Smooth muscle cell (in vitro differentiated cells): Measurements from ENCODE around the gene IPO5. TPM values are rescaled to one million over a fixed set of nuclear protein-coding genes. Genes with fewer than 3 reads are reported as not detected.
A peak's percentile ranks its signal among the peaks of the same experiment; 100 is the strongest.

Source experiments
- DNase-seq: peaks from one replicate; lab custom pipeline; 2025; ENCODE audit not compliant: unreplicated experiment; lab: John Stamatoyannopoulos, UW
- H2AFZ ChIP-seq: fragments of 200-600 bp; sonication (generic); 2 replicates; pipeline ENCODE4 v1.6.0; 2016; ENCODE audit warnings: antibody characterized with exemption, low read depth, mild to moderate bottlenecking
- H3F3A ChIP-seq: fragments of 200-600 bp; sonication (generic); 2 replicates; pipeline ENCODE4 v1.6.0; 2017; ENCODE audit warnings: antibody characterized with exemption, low read depth
- H3K27ac ChIP-seq: fragments of 200-600 bp; sonication (generic); 2 replicates; pipeline ENCODE4 v1.5.1; 2016; ENCODE audit warnings: low read depth, mild to moderate bottlenecking
- H3K27me3 ChIP-seq: fragments of 200-600 bp; sonication (generic); 2 replicates; pipeline ENCODE4 v1.6.1; 2016; ENCODE audit warnings: low read depth, mild to moderate bottlenecking
- H3K36me3 ChIP-seq: fragments of 200-600 bp; sonication (generic); 2 replicates; pipeline ENCODE4 v1.5.1; 2016; ENCODE audit warnings: low read depth
- H3K4me1 ChIP-seq: fragments of 200-600 bp; sonication (generic); 2 replicates; pipeline ENCODE4 v1.5.1; 2016; ENCODE audit warnings: low read depth
- H3K4me2 ChIP-seq: fragments of 200-600 bp; sonication (generic); 2 replicates; pipeline ENCODE4 v1.6.0; 2016; ENCODE audit warnings: mild to moderate bottlenecking
- H3K4me3 ChIP-seq: fragments of 200-600 bp; sonication (generic); 2 replicates; pipeline ENCODE4 v1.5.1; 2016; ENCODE audit warnings: mild to moderate bottlenecking
- H3K79me2 ChIP-seq: fragments of 200-600 bp; sonication (generic); 2 replicates; pipeline ENCODE4 v1.6.0; 2016; ENCODE audit warnings: low read depth, mild to moderate bottlenecking
- H3K9ac ChIP-seq: fragments of 200-600 bp; sonication (generic); 2 replicates; pipeline ENCODE4 v1.6.0; 2016; ENCODE audit warnings: low read depth
- H3K9me3 ChIP-seq: fragments of 200-600 bp; sonication (generic); replicated peaks from 2 replicates; pipeline ENCODE4 v1.5.1; 2016; ENCODE audit warnings: low read depth
- H4K20me1 ChIP-seq: fragments of 200-600 bp; sonication (generic); 2 replicates; pipeline ENCODE4 v1.6.0; 2016; ENCODE audit warnings: low read depth
- WGBS: methylation state at CpG from one replicate; pipeline ENCODE4 v1.1.7; 2016; ENCODE audit warnings: low lambda C conversion rate; 5-methylcytosine and 5-hydroxymethylcytosine counted together
- polyA plus RNA-seq: library from polyadenylated mRNA; unstranded; fragments of >200 nt; fragmentation: Nextera tagmentation; extraction: Ambion mirVana; gene quantifications from 2 replicates; pipeline ENCODE4 v1.2.1, GENCODE V29; 2016
- total RNA-seq: library from RNA; depleted of rRNA; stranded (reverse); fragments of >200 nt; gene quantifications from 2 replicates; pipeline ENCODE4 v1.2.3, GENCODE V29; 2014
- TF ChIP-seq, protein P1 (sequence below): fragments of 200-600 bp; sonication (generic); IDR thresholded peaks from 2 replicates; pipeline ENCODE4 v1.5.1; 2017; ENCODE audit warnings: borderline replicate concordance, mild to moderate bottlenecking, antibody characterized with exemption; ENCODE audit not compliant: insufficient read depth, poor library complexity, severe bottlenecking

The IPO5 gene
- total and polyA plus RNA-seq, 2 experiments from 2014 or later = 42.9 to 78.6 TPM

DNA sequence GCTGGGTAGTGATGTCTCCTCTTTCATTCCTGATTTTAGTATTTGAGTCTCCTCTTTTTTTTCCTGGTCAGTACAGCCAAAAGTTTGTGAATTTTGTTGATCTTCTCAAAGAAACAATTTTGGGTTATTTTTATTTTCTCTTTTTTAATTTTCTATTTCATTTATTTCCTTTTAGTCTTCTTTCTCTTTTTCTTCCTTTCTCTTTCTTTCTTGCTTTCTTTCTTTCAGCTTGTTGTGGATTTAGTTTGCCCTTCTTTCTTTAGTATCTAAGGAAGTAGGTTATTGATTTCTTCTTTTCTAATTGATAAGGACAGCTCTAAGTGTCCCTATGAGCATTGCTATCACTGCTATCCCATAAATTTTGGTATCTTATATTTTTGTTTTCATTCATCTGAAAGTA, 13.8 kb downstream of the IPO5 start:
- Histone ChIP-seq H3K36me3 (no peaks in the 10 kb centered on the region), H3K4me1 (no peaks in the 10 kb centered on the region), H3K27me3 (no peaks in the 10 kb centered on the region), H3K9ac (no peak overlapping the region), H3K27ac (no peak overlapping the region), H3K4me3 (no peak overlapping the region), H3K79me2 (no peaks in the 10 kb centered on the region), H2AFZ (no peak overlapping the region), H3K4me2 (no peak overlapping the region), H4K20me1 (no peaks in the 10 kb centered on the region), H3F3A (no peaks in the 10 kb centered on the region), H3K9me3 (no peaks in the 10 kb centered on the region)
- TF ChIP-seq, protein P1, sequence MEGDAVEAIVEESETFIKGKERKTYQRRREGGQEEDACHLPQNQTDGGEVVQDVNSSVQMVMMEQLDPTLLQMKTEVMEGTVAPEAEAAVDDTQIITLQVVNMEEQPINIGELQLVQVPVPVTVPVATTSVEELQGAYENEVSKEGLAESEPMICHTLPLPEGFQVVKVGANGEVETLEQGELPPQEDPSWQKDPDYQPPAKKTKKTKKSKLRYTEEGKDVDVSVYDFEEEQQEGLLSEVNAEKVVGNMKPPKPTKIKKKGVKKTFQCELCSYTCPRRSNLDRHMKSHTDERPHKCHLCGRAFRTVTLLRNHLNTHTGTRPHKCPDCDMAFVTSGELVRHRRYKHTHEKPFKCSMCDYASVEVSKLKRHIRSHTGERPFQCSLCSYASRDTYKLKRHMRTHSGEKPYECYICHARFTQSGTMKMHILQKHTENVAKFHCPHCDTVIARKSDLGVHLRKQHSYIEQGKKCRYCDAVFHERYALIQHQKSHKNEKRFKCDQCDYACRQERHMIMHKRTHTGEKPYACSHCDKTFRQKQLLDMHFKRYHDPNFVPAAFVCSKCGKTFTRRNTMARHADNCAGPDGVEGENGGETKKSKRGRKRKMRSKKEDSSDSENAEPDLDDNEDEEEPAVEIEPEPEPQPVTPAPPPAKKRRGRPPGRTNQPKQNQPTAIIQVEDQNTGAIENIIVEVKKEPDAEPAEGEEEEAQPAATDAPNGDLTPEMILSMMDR = no peak
- DNase-seq = no peak

DNA sequence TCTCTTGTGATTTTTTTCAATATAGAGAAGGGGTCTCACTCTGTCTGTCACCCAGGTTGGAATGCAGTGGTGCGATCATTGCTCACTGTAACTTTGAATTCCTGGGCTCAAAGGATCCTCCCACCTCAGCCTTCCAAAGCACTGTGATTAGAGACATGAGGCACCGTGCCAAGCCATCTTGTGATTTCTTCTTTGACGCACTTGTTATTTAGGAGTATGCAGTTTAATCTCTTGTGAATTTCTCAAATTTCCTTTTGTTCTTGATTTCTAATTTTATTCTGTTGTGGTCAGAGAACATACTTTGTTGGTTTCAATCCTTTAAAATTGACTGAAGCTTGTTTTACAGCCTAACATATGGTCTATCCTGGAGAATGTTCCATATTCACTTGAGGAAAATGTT, 14.5 kb downstream of the IPO5 start:
- no peak for DNase-seq
- H3K27me3 ChIP-seq = no peaks in the 10 kb centered on the region
- H2AFZ ChIP-seq = no peak overlapping the region
- H3K4me3 ChIP-seq = no peak overlapping the region
- TF ChIP-seq, protein P1 = no peak
- no peak overlapping the region for H3K27ac ChIP-seq
- H3K9ac ChIP-seq = no peak overlapping the region
- H3K79me2 ChIP-seq = no peaks in the 10 kb centered on the region
- WGBS = 95% methylated on average over 3 of the region's 3 CpGs
- H3K9me3 ChIP-seq = no peaks in the 10 kb centered on the region
- H3F3A ChIP-seq = no peaks in the 10 kb centered on the region
- H3K4me2 ChIP-seq = no peak overlapping the region
- H3K36me3 ChIP-seq = no peaks in the 10 kb centered on the region
- H3K4me1 ChIP-seq = no peaks in the 10 kb centered on the region
- H4K20me1 ChIP-seq = no peaks in the 10 kb centered on the region

DNA sequence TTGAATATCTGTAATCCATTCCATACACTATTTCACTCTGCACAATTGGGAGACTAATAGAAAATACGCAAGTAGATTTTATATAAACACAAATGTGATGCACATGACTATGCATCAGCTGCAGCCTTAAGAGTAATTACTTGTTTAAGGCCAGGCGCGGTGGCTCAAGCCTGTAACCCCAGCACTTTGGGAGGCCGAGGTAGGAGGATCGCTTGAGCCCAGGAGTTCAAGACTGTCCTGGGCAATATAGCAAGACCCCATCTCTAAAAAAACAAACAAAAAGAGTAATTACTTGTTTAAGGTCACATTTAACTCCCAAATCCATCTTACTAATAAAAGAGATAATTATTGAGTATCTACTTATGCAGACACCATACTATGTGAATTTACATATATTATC, 18.0 kb downstream of the IPO5 start:
- no peak overlapping the region for H3K4me3 ChIP-seq
- no peak for DNase-seq
- TF ChIP-seq, protein P1 = no peak

DNA sequence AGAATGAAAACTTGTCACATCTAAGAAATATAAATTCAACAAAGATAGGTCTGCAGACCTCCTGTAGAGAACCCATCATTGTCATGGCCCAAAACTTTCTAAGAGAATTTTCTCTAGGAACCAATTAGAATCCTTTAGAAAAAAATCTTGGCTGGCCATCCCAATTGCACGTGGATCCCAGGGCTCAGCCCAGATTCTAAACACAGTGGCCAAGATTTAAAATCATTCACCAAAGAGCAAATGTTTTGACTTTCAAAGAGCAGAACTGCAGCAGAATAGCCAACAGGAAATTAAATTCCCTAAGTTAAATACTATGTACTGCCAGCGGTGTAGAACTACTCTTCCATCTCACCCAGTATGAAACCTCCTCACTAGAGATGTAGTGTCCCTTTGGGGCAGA, 21.3 kb downstream of the IPO5 start:
- Histone ChIP-seq H3K36me3 (no peaks in the 10 kb centered on the region), H3K4me1 (peaks cover 22% of the 10 kb centered on the region), H3K27ac (peak overlapping the region; percentile 94), H3K4me2 (no peak overlapping the region), H4K20me1 (peaks cover 11% of the 10 kb centered on the region), H3F3A (no peaks in the 10 kb centered on the region), H3K27me3 (no peaks in the 10 kb centered on the region), H2AFZ (no peak overlapping the region), H3K79me2 (peaks cover 29% of the 10 kb centered on the region), H3K9me3 (no peaks in the 10 kb centered on the region), H3K4me3 (no peak overlapping the region), H3K9ac (no peak overlapping the region)
- 71% methylated on average over 2 of the region's 2 CpGs for WGBS
- TF ChIP-seq, protein P1 = no peak
- no peak for DNase-seq

More for the DNA sequence above, 18.0 kb downstream of the IPO5 start:
- Histone ChIP-seq H2AFZ (no peak overlapping the region), H3K9me3 (no peaks in the 10 kb centered on the region), H3K9ac (no peak overlapping the region), H3K36me3 (no peaks in the 10 kb centered on the region), H3K4me2 (no peak overlapping the region), H3K79me2 (no peaks in the 10 kb centered on the region), H3K27ac (no peak overlapping the region), H3K27me3 (no peaks in the 10 kb centered on the region), H3F3A (no peaks in the 10 kb centered on the region), H3K4me1 (no peaks in the 10 kb centered on the region), H4K20me1 (no peaks in the 10 kb centered on the region)
- WGBS = 98% methylated on average over 5 of the region's 5 CpGs
